HEK293 (cell line): ENCODE data around the gene LRPPRC.

Experiments
- EGR2 ChIP-seq: fragments of 450-650 bp; formaldehyde crosslinking; IDR thresholded peaks from 2 replicates; pipeline ENCODE4 v1.5.1; 2016; ENCODE audit warnings: low read depth, missing biosample characterization, missing genetic modification characterization
- HOXD13 ChIP-seq: sonication (generic); formaldehyde crosslinking; IDR thresholded peaks from 2 replicates; pipeline ENCODE4 v1.8.0; 2022; ENCODE audit warnings: missing genetic modification reagents, borderline replicate concordance
- MEIS1 ChIP-seq: sonication (generic); formaldehyde crosslinking; IDR thresholded peaks from 2 replicates; pipeline ENCODE4 v1.8.1; 2022; ENCODE audit warnings: missing genetic modification reagents, mild to moderate bottlenecking, borderline replicate concordance
- OSR2 ChIP-seq: fragments of 450-650 bp; formaldehyde crosslinking; IDR thresholded peaks from 2 replicates; pipeline ENCODE4 v1.5.1; 2016; ENCODE audit warnings: missing biosample characterization, missing genetic modification characterization
- ZBTB20 ChIP-seq: fragments of 450-650 bp; formaldehyde crosslinking; IDR thresholded peaks from 2 replicates; pipeline ENCODE4 v1.5.1; 2016; ENCODE audit warnings: missing biosample characterization, missing genetic modification characterization
- ZBTB21 ChIP-seq: fragments of 450-650 bp; formaldehyde crosslinking; IDR thresholded peaks from 2 replicates; pipeline ENCODE4 v1.5.1; 2017; ENCODE audit warnings: missing biosample characterization, missing genetic modification characterization
- ZBTB48 ChIP-seq: fragments of 450-650 bp; formaldehyde crosslinking; IDR thresholded peaks from 2 replicates; pipeline ENCODE4 v1.5.1; 2016; ENCODE audit warnings: missing biosample characterization, missing genetic modification characterization
- ZBTB8A ChIP-seq: fragments of 450-650 bp; formaldehyde crosslinking; IDR thresholded peaks from 2 replicates; pipeline ENCODE4 v1.5.1; 2016; ENCODE audit warnings: missing biosample characterization, missing genetic modification characterization
- ZNF114 ChIP-seq: fragments of 450-650 bp; formaldehyde crosslinking; IDR thresholded peaks from 2 replicates; pipeline ENCODE4 v1.5.0; 2017; ENCODE audit warnings: missing biosample characterization, missing genetic modification characterization
- ZNF174 ChIP-seq: fragments of 450-650 bp; formaldehyde crosslinking; IDR thresholded peaks from 2 replicates; pipeline ENCODE4 v1.5.0; 2017; ENCODE audit warnings: missing biosample characterization, mild to moderate bottlenecking, missing genetic modification characterization
- ZNF211 ChIP-seq: fragments of 450-650 bp; formaldehyde crosslinking; IDR thresholded peaks from 2 replicates; pipeline ENCODE4 v1.5.1; 2016; ENCODE audit warnings: low read depth, missing biosample characterization, missing genetic modification characterization
- ZNF223 ChIP-seq: fragments of 450-650 bp; formaldehyde crosslinking; IDR thresholded peaks from 2 replicates; pipeline ENCODE4 v1.5.1; 2016; ENCODE audit warnings: missing biosample characterization, missing genetic modification characterization
- ZNF23 ChIP-seq: fragments of 450-650 bp; formaldehyde crosslinking; IDR thresholded peaks from 2 replicates; pipeline ENCODE4 v1.5.1; 2016; ENCODE audit warnings: missing biosample characterization, missing genetic modification characterization, borderline replicate concordance
- ZNF292 ChIP-seq: fragments of 450-650 bp; formaldehyde crosslinking; IDR thresholded peaks from 2 replicates; pipeline ENCODE4 v1.5.1; 2016; ENCODE audit warnings: low read depth, missing biosample characterization, missing genetic modification characterization, borderline replicate concordance
- ZNF404 ChIP-seq: fragments of 450-650 bp; formaldehyde crosslinking; IDR thresholded peaks from 2 replicates; pipeline ENCODE4 v1.5.1; 2017; ENCODE audit warnings: missing biosample characterization, missing genetic modification characterization
- ZNF423 ChIP-seq: fragments of 450-650 bp; formaldehyde crosslinking; IDR thresholded peaks from 2 replicates; pipeline ENCODE4 v1.5.1; 2016; ENCODE audit warnings: missing biosample characterization, missing genetic modification characterization
- ZNF548 ChIP-seq: fragments of 450-650 bp; formaldehyde crosslinking; IDR thresholded peaks from 2 replicates; pipeline ENCODE4 v1.5.1; 2016; ENCODE audit warnings: missing biosample characterization, missing genetic modification characterization
- ZSCAN16 ChIP-seq: fragments of 450-650 bp; formaldehyde crosslinking; IDR thresholded peaks from 2 replicates; pipeline ENCODE4 v1.5.1; 2016; ENCODE audit warnings: missing biosample characterization, missing genetic modification characterization
- ZSCAN30 ChIP-seq: fragments of 450-650 bp; IDR thresholded peaks from 2 replicates; pipeline ENCODE4 v1.5.1; 2018; ENCODE audit warnings: missing biosample characterization, mild to moderate bottlenecking, missing genetic modification characterization, moderate library complexity
- TF ChIP-seq, protein P1 (sequence below): fragments of 450-650 bp; formaldehyde crosslinking; IDR thresholded peaks from 2 replicates; pipeline ENCODE4 v1.5.1; 2016; ENCODE audit warnings: missing biosample characterization, missing genetic modification characterization
- TF ChIP-seq, protein P2 (sequence below): fragments of 450-650 bp; formaldehyde crosslinking; IDR thresholded peaks from 2 replicates; pipeline ENCODE4 v1.5.1; 2017; ENCODE audit warnings: missing biosample characterization, missing genetic modification characterization
- TF ChIP-seq, protein P3 (sequence below): fragments of 450-650 bp; formaldehyde crosslinking; IDR thresholded peaks from 2 replicates; pipeline ENCODE4 v1.5.1; 2016; ENCODE audit warnings: missing biosample characterization, missing genetic modification characterization
- TF ChIP-seq, protein P4 (sequence below): fragments of 450-650 bp; formaldehyde crosslinking; optimal IDR thresholded peaks from 2 replicates; pipeline ENCODE3; 2016; ENCODE audit warnings: missing biosample characterization, mild to moderate bottlenecking, missing genetic modification characterization
- TF ChIP-seq, protein P5 (sequence below): fragments of 450-650 bp; formaldehyde crosslinking; IDR thresholded peaks from 2 replicates; pipeline ENCODE4 v1.5.1; 2016; ENCODE audit warnings: missing biosample characterization, missing genetic modification characterization
- TF ChIP-seq, protein P6 (sequence below): IDR thresholded peaks from 2 replicates; pipeline ENCODE4 v1.6.1; 2011; ENCODE audit warnings: mild to moderate bottlenecking, low read depth, low read length, borderline replicate concordance
- TF ChIP-seq, protein P7 (sequence below): fragments of 450-650 bp; formaldehyde crosslinking; IDR thresholded peaks from 2 replicates; pipeline ENCODE4 v1.5.1; 2016; ENCODE audit warnings: missing biosample characterization, missing genetic modification characterization
- TF ChIP-seq, protein P8 (sequence below): fragments of 450-650 bp; formaldehyde crosslinking; IDR thresholded peaks from 2 replicates; pipeline ENCODE4 v1.5.1; 2016; ENCODE audit warnings: missing biosample characterization, missing genetic modification characterization

Gene LRPPRC

DNA sequence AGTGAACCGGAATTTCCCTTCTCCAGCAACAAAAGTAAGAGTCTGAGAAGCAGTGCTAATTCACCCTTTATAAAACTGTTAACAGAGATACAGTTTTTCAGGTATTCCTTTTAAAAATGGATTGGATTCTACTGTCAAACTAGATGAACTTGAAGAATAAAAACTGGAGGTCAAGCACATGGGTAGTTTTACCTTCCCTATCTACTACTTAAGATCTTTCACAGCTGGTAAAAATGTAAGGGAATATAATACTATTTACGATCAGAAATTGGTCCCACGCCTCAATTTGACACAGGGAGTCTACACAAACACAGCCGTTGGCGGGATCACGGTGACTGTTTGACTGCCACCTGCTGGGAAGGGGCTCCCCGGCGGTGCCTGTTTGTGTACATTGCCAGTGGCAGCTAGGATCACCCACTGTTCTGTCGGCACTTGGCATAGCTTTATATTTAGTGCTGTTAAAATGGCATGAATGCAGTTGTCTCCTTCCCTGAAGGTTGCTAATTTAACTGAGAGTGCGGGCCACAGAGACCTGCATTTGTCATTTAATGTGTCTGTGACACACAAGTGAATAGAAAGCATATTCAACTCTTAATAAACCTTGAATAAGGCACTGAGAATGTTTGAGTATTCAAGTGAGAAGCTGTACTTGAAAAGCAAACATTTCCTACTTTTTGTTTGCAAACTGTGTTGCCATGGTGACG is 97.5 kb downstream of the LRPPRC start (continued):
- TF ChIP-seq, protein P1, sequence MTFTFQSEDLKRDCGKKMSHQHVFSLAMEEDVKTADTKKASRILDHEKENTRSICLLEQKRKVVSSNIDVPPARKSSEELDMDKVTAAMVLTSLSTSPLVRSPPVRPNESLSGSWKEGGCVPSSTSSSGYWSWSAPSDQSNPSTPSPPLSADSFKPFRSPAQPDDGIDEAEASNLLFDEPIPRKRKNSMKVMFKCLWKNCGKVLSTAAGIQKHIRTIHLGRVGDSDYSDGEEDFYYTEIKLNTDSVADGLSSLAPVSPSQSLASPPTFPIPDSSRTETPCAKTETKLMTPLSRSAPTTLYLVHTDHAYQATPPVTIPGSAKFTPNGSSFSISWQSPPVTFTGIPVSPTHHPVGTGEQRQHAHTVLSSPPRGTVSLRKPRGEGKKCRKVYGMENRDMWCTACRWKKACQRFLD (tag by site-specific recombination) = no peak
- TF ChIP-seq, protein P2, sequence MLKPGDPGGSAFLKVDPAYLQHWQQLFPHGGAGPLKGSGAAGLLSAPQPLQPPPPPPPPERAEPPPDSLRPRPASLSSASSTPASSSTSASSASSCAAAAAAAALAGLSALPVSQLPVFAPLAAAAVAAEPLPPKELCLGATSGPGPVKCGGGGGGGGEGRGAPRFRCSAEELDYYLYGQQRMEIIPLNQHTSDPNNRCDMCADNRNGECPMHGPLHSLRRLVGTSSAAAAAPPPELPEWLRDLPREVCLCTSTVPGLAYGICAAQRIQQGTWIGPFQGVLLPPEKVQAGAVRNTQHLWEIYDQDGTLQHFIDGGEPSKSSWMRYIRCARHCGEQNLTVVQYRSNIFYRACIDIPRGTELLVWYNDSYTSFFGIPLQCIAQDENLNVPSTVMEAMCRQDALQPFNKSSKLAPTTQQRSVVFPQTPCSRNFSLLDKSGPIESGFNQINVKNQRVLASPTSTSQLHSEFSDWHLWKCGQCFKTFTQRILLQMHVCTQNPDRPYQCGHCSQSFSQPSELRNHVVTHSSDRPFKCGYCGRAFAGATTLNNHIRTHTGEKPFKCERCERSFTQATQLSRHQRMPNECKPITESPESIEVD (tag by site-specific recombination) = peak; percentile 92
- TF ChIP-seq ZNF223 (tag by site-specific recombination) = no peak
- no peak for TF ChIP-seq ZSCAN16
- no peak for TF ChIP-seq ZBTB20 (tag by site-specific recombination)
- TF ChIP-seq, protein P3, sequence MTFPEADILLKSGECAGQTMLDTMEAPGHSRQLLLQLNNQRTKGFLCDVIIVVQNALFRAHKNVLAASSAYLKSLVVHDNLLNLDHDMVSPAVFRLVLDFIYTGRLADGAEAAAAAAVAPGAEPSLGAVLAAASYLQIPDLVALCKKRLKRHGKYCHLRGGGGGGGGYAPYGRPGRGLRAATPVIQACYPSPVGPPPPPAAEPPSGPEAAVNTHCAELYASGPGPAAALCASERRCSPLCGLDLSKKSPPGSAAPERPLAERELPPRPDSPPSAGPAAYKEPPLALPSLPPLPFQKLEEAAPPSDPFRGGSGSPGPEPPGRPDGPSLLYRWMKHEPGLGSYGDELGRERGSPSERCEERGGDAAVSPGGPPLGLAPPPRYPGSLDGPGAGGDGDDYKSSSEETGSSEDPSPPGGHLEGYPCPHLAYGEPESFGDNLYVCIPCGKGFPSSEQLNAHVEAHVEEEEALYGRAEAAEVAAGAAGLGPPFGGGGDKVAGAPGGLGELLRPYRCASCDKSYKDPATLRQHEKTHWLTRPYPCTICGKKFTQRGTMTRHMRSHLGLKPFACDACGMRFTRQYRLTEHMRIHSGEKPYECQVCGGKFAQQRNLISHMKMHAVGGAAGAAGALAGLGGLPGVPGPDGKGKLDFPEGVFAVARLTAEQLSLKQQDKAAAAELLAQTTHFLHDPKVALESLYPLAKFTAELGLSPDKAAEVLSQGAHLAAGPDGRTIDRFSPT (tag by site-specific recombination) = peak; percentile 58; the same call in 1 of the 2 replicates
- TF ChIP-seq, protein P4, sequence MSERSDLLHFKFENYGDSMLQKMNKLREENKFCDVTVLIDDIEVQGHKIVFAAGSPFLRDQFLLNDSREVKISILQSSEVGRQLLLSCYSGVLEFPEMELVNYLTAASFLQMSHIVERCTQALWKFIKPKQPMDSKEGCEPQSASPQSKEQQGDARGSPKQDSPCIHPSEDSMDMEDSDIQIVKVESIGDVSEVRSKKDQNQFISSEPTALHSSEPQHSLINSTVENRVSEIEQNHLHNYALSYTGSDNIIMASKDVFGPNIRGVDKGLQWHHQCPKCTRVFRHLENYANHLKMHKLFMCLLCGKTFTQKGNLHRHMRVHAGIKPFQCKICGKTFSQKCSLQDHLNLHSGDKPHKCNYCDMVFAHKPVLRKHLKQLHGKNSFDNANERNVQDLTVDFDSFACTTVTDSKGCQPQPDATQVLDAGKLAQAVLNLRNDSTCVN (tag by site-specific recombination) = no peak
- TF ChIP-seq ZNF292 (tag by site-specific recombination) = no peak
- peak; percentile 44; the same call in 1 of the 2 replicates for TF ChIP-seq ZBTB8A
- TF ChIP-seq ZNF423 (tag by site-specific recombination) = peak; percentile 86
- peak; percentile 14; the same call in 1 of the 2 replicates for TF ChIP-seq EGR2 (tag by site-specific recombination)
- no peak for TF ChIP-seq HOXD13 (CRISPR knock-in tag)
- peak; percentile 81 for TF ChIP-seq OSR2 (tag by site-specific recombination)
- TF ChIP-seq MEIS1 (CRISPR knock-in tag) = no peak
- TF ChIP-seq ZNF23 (tag by site-specific recombination) = no peak
- TF ChIP-seq, protein P5, sequence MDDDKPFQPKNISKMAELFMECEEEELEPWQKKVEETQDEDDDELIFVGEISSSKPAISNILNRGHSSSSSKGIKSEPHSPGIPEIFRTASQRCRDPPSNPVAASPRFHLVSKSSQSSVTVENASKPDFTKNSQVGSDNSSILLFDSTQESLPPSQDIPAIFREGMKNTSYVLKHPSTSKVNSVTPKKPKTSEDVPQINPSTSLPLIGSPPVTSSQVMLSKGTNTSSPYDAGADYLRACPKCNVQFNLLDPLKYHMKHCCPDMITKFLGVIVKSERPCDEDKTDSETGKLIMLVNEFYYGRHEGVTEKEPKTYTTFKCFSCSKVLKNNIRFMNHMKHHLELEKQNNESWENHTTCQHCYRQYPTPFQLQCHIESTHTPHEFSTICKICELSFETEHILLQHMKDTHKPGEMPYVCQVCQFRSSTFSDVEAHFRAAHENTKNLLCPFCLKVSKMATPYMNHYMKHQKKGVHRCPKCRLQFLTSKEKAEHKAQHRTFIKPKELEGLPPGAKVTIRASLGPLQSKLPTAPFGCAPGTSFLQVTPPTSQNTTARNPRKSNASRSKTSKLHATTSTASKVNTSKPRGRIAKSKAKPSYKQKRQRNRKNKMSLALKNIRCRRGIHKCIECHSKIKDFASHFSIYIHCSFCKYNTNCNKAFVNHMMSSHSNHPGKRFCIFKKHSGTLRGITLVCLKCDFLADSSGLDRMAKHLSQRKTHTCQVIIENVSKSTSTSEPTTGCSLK (tag by site-specific recombination) = no peak
- peak; percentile 76 for TF ChIP-seq ZSCAN30 (tag by site-specific recombination)
- no peak for TF ChIP-seq ZNF211 (tag by site-specific recombination)
- no peak for TF ChIP-seq ZNF174 (tag by site-specific recombination)
- TF ChIP-seq ZNF114 (tag by site-specific recombination) = no peak
- TF ChIP-seq ZNF548 (tag by site-specific recombination) = no peak
- TF ChIP-seq, protein P6, sequence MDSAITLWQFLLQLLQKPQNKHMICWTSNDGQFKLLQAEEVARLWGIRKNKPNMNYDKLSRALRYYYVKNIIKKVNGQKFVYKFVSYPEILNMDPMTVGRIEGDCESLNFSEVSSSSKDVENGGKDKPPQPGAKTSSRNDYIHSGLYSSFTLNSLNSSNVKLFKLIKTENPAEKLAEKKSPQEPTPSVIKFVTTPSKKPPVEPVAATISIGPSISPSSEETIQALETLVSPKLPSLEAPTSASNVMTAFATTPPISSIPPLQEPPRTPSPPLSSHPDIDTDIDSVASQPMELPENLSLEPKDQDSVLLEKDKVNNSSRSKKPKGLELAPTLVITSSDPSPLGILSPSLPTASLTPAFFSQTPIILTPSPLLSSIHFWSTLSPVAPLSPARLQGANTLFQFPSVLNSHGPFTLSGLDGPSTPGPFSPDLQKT = no peak
- TF ChIP-seq, protein P7, sequence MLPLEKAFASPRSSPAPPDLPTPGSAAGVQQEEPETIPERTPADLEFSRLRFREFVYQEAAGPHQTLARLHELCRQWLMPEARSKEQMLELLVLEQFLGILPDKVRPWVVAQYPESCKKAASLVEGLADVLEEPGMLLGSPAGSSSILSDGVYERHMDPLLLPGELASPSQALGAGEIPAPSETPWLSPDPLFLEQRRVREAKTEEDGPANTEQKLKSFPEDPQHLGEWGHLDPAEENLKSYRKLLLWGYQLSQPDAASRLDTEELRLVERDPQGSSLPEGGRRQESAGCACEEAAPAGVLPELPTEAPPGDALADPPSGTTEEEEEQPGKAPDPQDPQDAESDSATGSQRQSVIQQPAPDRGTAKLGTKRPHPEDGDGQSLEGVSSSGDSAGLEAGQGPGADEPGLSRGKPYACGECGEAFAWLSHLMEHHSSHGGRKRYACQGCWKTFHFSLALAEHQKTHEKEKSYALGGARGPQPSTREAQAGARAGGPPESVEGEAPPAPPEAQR (tag by site-specific recombination) = no peak
- no peak for TF ChIP-seq ZNF404
- TF ChIP-seq, protein P8, sequence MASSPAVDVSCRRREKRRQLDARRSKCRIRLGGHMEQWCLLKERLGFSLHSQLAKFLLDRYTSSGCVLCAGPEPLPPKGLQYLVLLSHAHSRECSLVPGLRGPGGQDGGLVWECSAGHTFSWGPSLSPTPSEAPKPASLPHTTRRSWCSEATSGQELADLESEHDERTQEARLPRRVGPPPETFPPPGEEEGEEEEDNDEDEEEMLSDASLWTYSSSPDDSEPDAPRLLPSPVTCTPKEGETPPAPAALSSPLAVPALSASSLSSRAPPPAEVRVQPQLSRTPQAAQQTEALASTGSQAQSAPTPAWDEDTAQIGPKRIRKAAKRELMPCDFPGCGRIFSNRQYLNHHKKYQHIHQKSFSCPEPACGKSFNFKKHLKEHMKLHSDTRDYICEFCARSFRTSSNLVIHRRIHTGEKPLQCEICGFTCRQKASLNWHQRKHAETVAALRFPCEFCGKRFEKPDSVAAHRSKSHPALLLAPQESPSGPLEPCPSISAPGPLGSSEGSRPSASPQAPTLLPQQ = no peak
- no peak for TF ChIP-seq ZBTB21 (tag by site-specific recombination)
- no peak for TF ChIP-seq ZBTB48 (tag by site-specific recombination)
